ENCODE data around the gene GADD45B. TPM values are rescaled to one million over a fixed set of nuclear protein-coding genes. Genes with fewer than 3 reads are reported as not detected.

Gene GADD45B
- total RNA-seq, 1 experiment from 2014 or later, result 23.8 TPM

- H3K27ac Mint-ChIP-seq (ENCODE audit: unreplicated experiment), result no peak overlapping the region
- Histone ChIP-seq H3K36me3 (ENCODE audit: control insufficient read depth, insufficient read depth, low read length) (no peaks in the 10 kb centered on the region; the same call in 1 of the 2 replicates), H3K4me1 (no peaks in the 10 kb centered on the region), H3K27me3 (replicated peaks; ENCODE audit: control insufficient read depth, insufficient read depth, low read length) (no peaks in the 10 kb centered on the region), H3K9me3 (no peaks in the 10 kb centered on the region), H3K4me3 (ENCODE audit: low read depth, low read length) (no peak overlapping the region)
- no peak for DNase-seq
- H3K4me1 Mint-ChIP-seq (ENCODE audit: low read depth, unreplicated experiment), result no peaks in the 10 kb centered on the region
- H3K27me3 Mint-ChIP-seq (ENCODE audit: insufficient read depth, unreplicated experiment), result no peaks in the 10 kb centered on the region
- TF ChIP-seq, protein P1, sequence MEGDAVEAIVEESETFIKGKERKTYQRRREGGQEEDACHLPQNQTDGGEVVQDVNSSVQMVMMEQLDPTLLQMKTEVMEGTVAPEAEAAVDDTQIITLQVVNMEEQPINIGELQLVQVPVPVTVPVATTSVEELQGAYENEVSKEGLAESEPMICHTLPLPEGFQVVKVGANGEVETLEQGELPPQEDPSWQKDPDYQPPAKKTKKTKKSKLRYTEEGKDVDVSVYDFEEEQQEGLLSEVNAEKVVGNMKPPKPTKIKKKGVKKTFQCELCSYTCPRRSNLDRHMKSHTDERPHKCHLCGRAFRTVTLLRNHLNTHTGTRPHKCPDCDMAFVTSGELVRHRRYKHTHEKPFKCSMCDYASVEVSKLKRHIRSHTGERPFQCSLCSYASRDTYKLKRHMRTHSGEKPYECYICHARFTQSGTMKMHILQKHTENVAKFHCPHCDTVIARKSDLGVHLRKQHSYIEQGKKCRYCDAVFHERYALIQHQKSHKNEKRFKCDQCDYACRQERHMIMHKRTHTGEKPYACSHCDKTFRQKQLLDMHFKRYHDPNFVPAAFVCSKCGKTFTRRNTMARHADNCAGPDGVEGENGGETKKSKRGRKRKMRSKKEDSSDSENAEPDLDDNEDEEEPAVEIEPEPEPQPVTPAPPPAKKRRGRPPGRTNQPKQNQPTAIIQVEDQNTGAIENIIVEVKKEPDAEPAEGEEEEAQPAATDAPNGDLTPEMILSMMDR (IDR thresholded peaks at IDR 0.05; ENCODE audit: insufficient read depth in 1 of 2, low read depth in 1 of 2, low read length in 1 of 2, severe bottlenecking in 1 of 2, unreplicated experiment in 1 of 2), result no peak
- H3K36me3 Mint-ChIP-seq (ENCODE audit: insufficient read depth, unreplicated experiment), result peaks cover 38% of the 10 kb centered on the region
- intact Hi-C loops (cut with micrococcal nuclease; ENCODE audit: unreplicated experiment), result no loop called here
- H3K4me3 Mint-ChIP-seq (ENCODE audit: unreplicated experiment), result no peak overlapping the region
- no TSS peak for BruUV-seq (replicated peaks)
- ChIA-PET CTCF (no interaction called here), POLR2A (no interaction called here)
- H3K9me3 Mint-ChIP-seq (ENCODE audit: unreplicated experiment), result peaks cover 11% of the 10 kb centered on the region
Observed at GRCh38 chr19:2481466-2481865, 5.5 kb downstream of the GADD45B start.

DNA sequence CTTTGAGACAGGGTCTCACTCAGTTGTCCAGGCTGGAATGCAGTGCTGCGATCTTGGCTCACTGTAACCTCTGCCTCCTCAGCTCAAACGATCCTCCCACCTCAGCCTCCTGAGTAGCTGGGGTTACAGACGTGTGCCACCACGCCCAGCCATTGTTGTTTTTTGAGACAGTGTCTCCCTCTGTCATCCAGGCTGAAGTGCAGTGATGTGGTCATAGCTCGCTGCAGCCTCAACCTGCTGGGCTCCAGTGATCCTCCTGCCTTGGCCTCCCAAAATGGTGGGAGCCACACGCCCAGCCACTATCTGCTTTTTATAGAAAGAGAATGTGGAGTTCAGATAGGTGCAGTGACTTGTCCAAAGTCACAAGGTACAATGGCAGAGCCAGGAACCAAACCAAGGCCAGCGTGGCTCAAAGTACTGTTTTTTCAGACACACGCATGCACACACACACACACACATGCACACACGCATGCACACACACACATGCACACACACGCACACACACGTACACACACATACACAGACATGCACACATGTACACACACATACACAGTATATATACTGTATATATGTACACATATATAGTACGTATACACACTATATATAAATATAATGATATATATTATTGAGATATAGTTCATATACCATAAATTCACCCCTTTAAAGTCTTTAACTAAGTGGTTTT, 6.6 kb downstream of the GADD45B start:
- Mint-ChIP-seq H3K4me3 (ENCODE audit: unreplicated experiment) (no peak overlapping the region), H3K4me1 (ENCODE audit: low read depth, unreplicated experiment) (no peaks in the 10 kb centered on the region), H3K36me3 (ENCODE audit: insufficient read depth, unreplicated experiment) (peaks cover 28% of the 10 kb centered on the region), H3K27ac (ENCODE audit: unreplicated experiment) (no peak overlapping the region), H3K9me3 (ENCODE audit: unreplicated experiment) (peaks cover 11% of the 10 kb centered on the region), H3K27me3 (ENCODE audit: insufficient read depth, unreplicated experiment) (no peaks in the 10 kb centered on the region)
- Histone ChIP-seq H3K4me1 (no peaks in the 10 kb centered on the region), H3K36me3 (ENCODE audit: control insufficient read depth, insufficient read depth, low read length) (no peaks in the 10 kb centered on the region; the same call in 1 of the 2 replicates), H3K27me3 (replicated peaks; ENCODE audit: control insufficient read depth, insufficient read depth, low read length) (no peaks in the 10 kb centered on the region), H3K9me3 (no peaks in the 10 kb centered on the region), H3K4me3 (ENCODE audit: low read depth, low read length) (no peak overlapping the region)
- no peak for DNase-seq
- intact Hi-C loops (cut with micrococcal nuclease; ENCODE audit: unreplicated experiment), result no loop called here
- TF ChIP-seq, protein P1 (IDR thresholded peaks at IDR 0.05; ENCODE audit: insufficient read depth in 1 of 2, low read depth in 1 of 2, low read length in 1 of 2, severe bottlenecking in 1 of 2, unreplicated experiment in 1 of 2), result no peak
- CTCF ChIA-PET, result no interaction called here
- no TSS peak for BruUV-seq (replicated peaks)
- POLR2A ChIA-PET, result no interaction called here

DNA sequence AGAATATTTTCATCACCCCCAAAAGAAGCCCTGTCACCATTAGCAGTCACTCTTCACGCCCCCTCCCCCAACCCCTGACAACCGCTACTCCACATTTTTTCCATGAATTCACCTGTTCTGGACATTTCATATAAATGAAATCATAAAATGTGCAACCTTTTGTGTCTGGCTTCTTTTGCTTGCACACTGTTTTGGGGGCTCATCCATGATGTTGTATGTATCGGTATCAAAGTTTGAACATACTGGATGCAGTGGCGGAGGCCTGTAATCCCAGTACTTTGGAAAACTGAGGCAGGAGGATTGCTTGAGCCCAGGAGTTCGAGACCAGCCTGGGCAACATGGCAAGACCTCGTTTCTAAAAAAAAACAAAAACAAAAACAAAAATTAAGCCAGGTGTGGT, 7.2 kb downstream of the GADD45B start:
- intact Hi-C loops (cut with micrococcal nuclease; ENCODE audit: unreplicated experiment), result no loop called here
- CTCF ChIA-PET, result no interaction called here
- Histone ChIP-seq H3K4me1 (no peaks in the 10 kb centered on the region), H3K9me3 (no peaks in the 10 kb centered on the region), H3K36me3 (ENCODE audit: control insufficient read depth, insufficient read depth, low read length) (no peaks in the 10 kb centered on the region), H3K4me3 (ENCODE audit: low read depth, low read length) (no peak overlapping the region), H3K27me3 (replicated peaks; ENCODE audit: control insufficient read depth, insufficient read depth, low read length) (no peaks in the 10 kb centered on the region)
- no peak overlapping the region for H3K27ac Mint-ChIP-seq (ENCODE audit: unreplicated experiment)
- DNase-seq, result no peak
- TF ChIP-seq, protein P1 (IDR thresholded peaks at IDR 0.05; ENCODE audit: insufficient read depth in 1 of 2, low read depth in 1 of 2, low read length in 1 of 2, severe bottlenecking in 1 of 2, unreplicated experiment in 1 of 2), result no peak
- H3K4me3 Mint-ChIP-seq (ENCODE audit: unreplicated experiment), result no peak overlapping the region
- no peaks in the 10 kb centered on the region for H3K4me1 Mint-ChIP-seq (ENCODE audit: low read depth, unreplicated experiment)
- H3K36me3 Mint-ChIP-seq (ENCODE audit: insufficient read depth, unreplicated experiment), result peaks cover 22% of the 10 kb centered on the region
- no peaks in the 10 kb centered on the region for H3K27me3 Mint-ChIP-seq (ENCODE audit: insufficient read depth, unreplicated experiment)
- POLR2A ChIA-PET, result no interaction called here
- H3K9me3 Mint-ChIP-seq (ENCODE audit: unreplicated experiment), result peaks cover 11% of the 10 kb centered on the region
- BruUV-seq (replicated peaks), result no TSS peak

Data from Caco-2 (cell line).